HAP-1 (cell line): Measurements from ENCODE around the gene CTNNAL1.

Experiments used
- DNase-seq, 2 experiments: peaks; one replicate each; pipeline ENCODE4 v3.0.0-alpha.2; 2016 to 2020; ENCODE audit warnings: low spot score in 2 of 2
- H3K27me3 ChIP-seq: fragments of 250-450 bp; sonication (Bioruptor Pico); 2 replicates; pipeline ENCODE4 v1.5.1; 2020; ENCODE audit warnings: low read depth, mild to moderate bottlenecking, moderate library complexity
- H3K36me3 ChIP-seq: fragments of 250-450 bp; sonication (Bioruptor Pico); replicated peaks from 2 replicates; pipeline ENCODE4 v1.5.1; 2020; ENCODE audit warnings: mild to moderate bottlenecking
- H3K4me1 ChIP-seq: fragments of 250-450 bp; sonication (Bioruptor Pico); 2 replicates; pipeline ENCODE4 v1.5.1; 2020; ENCODE audit warnings: mild to moderate bottlenecking
- H3K4me3 ChIP-seq: fragments of 250-450 bp; sonication (Bioruptor Pico); 2 replicates; pipeline ENCODE4 v1.5.1; 2020; ENCODE audit warnings: mild to moderate bottlenecking, moderate library complexity
- H3K9me3 ChIP-seq: fragments of 250-450 bp; sonication (Bioruptor Pico); 2 replicates; pipeline ENCODE4 v1.5.1; 2020; ENCODE audit warnings: mild to moderate bottlenecking, moderate library complexity
- in situ Hi-C: fragments of 300-500 bp; cut with MboI; formaldehyde crosslinking; loops from 3 replicates; pipeline ENCODE4 v1.14.3; 2020; ENCODE audit warnings: low sequenced_read_pairs, inconsistent platforms, mixed read lengths

The CTNNAL1 gene

GRCh38 chr9:109037946-109038715 lies 24.8 kb upstream of the CTNNAL1 start:
- Histone ChIP-seq H3K27me3 (no peaks in the 10 kb centered on the region), H3K4me1 (no peaks in the 10 kb centered on the region), H3K9me3 (no peaks in the 10 kb centered on the region), H3K36me3 (peaks cover 53% of the 10 kb centered on the region), H3K4me3 (no peak overlapping the region)
- DNase-seq = no peak
- in situ Hi-C loops = no loop called here

GRCh38 chr9:109036744-109037680 lies 23.7 kb upstream of the CTNNAL1 start:
- Histone ChIP-seq H3K27me3 (no peaks in the 10 kb centered on the region), H3K4me1 (no peaks in the 10 kb centered on the region), H3K4me3 (no peak overlapping the region), H3K9me3 (no peaks in the 10 kb centered on the region), H3K36me3 (peaks cover 56% of the 10 kb centered on the region)
- no peak for DNase-seq
- in situ Hi-C loops = no loop called here

GRCh38 chr9:109035684-109036423 lies 22.6 kb upstream of the CTNNAL1 start:
- Histone ChIP-seq H3K36me3 (peaks cover 63% of the 10 kb centered on the region), H3K9me3 (no peaks in the 10 kb centered on the region), H3K27me3 (no peaks in the 10 kb centered on the region), H3K4me1 (no peaks in the 10 kb centered on the region; the same call in 1 of the 2 replicates), H3K4me3 (no peak overlapping the region)
- DNase-seq = no peak
- in situ Hi-C loops = no loop called here

- Histone ChIP-seq H3K36me3 (peaks cover 63% of the 10 kb centered on the region), H3K4me1 (no peaks in the 10 kb centered on the region; the same call in 1 of the 2 replicates), H3K4me3 (no peak overlapping the region), H3K27me3 (no peaks in the 10 kb centered on the region), H3K9me3 (no peaks in the 10 kb centered on the region)
- no peak for DNase-seq
- in situ Hi-C loops = no loop called here
Observed at GRCh38 chr9:109033941-109034700, 20.8 kb upstream of the CTNNAL1 start.

- H3K9me3 ChIP-seq = no peaks in the 10 kb centered on the region
- H3K4me1 ChIP-seq = peaks cover 3% of the 10 kb centered on the region
- no peak for DNase-seq
- no peak overlapping the region for H3K4me3 ChIP-seq
- peaks cover 43% of the 10 kb centered on the region for H3K36me3 ChIP-seq
- in situ Hi-C loops = no loop called here
- H3K27me3 ChIP-seq = no peaks in the 10 kb centered on the region
Observed at GRCh38 chr9:109031241-109031640, 17.9 kb upstream of the CTNNAL1 start.

- Histone ChIP-seq H3K9me3 (no peaks in the 10 kb centered on the region), H3K4me3 (no peak overlapping the region), H3K27me3 (no peaks in the 10 kb centered on the region), H3K36me3 (peaks cover 35% of the 10 kb centered on the region), H3K4me1 (peaks cover 9% of the 10 kb centered on the region)
- no peak for DNase-seq
- in situ Hi-C loops = no loop called here
Observed at GRCh38 chr9:109030426-109030825, 17.1 kb upstream of the CTNNAL1 start.

- no peak overlapping the region for H3K4me3 ChIP-seq
- in situ Hi-C loops = no loop called here
- no peaks in the 10 kb centered on the region for H3K27me3 ChIP-seq
- H3K9me3 ChIP-seq = no peaks in the 10 kb centered on the region
- DNase-seq = no peak
- peaks cover 21% of the 10 kb centered on the region for H3K36me3 ChIP-seq
- peaks cover 18% of the 10 kb centered on the region for H3K4me1 ChIP-seq
Observed at GRCh38 chr9:109028457-109028856, 15.2 kb upstream of the CTNNAL1 start.

- no peaks in the 10 kb centered on the region for H3K9me3 ChIP-seq
- H3K4me3 ChIP-seq = no peak overlapping the region
- in situ Hi-C loops = no loop called here
- H3K36me3 ChIP-seq = peaks cover 15% of the 10 kb centered on the region
- H3K4me1 ChIP-seq = peaks cover 29% of the 10 kb centered on the region
- no peak for DNase-seq
- H3K27me3 ChIP-seq = no peaks in the 10 kb centered on the region
Observed at GRCh38 chr9:109027176-109027575, 13.9 kb upstream of the CTNNAL1 start.

- in situ Hi-C loops = no loop called here
Observed at GRCh38 chr9:109026306-109026705, 13.0 kb upstream of the CTNNAL1 start.

GRCh38 chr9:109022873-109023272 lies 9.6 kb upstream of the CTNNAL1 start:
- H3K36me3 ChIP-seq = peaks cover 4% of the 10 kb centered on the region; the same call in 1 of the 2 replicates
- DNase-seq = peak; percentile 23 to 89

More at GRCh38 chr9:109026306-109026705, 13.0 kb upstream of the CTNNAL1 start:
- Histone ChIP-seq H3K27me3 (no peaks in the 10 kb centered on the region), H3K36me3 (peaks cover 8% of the 10 kb centered on the region; the same call in 1 of the 2 replicates), H3K4me1 (peaks cover 29% of the 10 kb centered on the region), H3K9me3 (no peaks in the 10 kb centered on the region), H3K4me3 (no peak overlapping the region)
- DNase-seq = peak in 1 of 2 experiments; percentile 44

GRCh38 chr9:109020581-109021511 lies 7.5 kb upstream of the CTNNAL1 start:
- H3K4me1 ChIP-seq = peaks cover 23% of the 10 kb centered on the region
- no peaks in the 10 kb centered on the region for H3K9me3 ChIP-seq
- no peaks in the 10 kb centered on the region for H3K27me3 ChIP-seq
- no peak overlapping the region for H3K4me3 ChIP-seq
- in situ Hi-C loops = no loop called here
- peaks cover 7% of the 10 kb centered on the region; the same call in 1 of the 2 replicates for H3K36me3 ChIP-seq
- DNase-seq = no peak

More at GRCh38 chr9:109022873-109023272, 9.6 kb upstream of the CTNNAL1 start:
- Histone ChIP-seq H3K4me3 (no peak overlapping the region), H3K9me3 (no peaks in the 10 kb centered on the region), H3K4me1 (peaks cover 29% of the 10 kb centered on the region), H3K27me3 (no peaks in the 10 kb centered on the region)
- in situ Hi-C loops = no loop called here

- no peak overlapping the region for H3K4me3 ChIP-seq
- peaks cover 7% of the 10 kb centered on the region; the same call in 1 of the 2 replicates for H3K36me3 ChIP-seq
Observed at GRCh38 chr9:109020113-109020512, 6.8 kb upstream of the CTNNAL1 start.

More at GRCh38 chr9:109020113-109020512, 6.8 kb upstream of the CTNNAL1 start:
- Histone ChIP-seq H3K27me3 (no peaks in the 10 kb centered on the region), H3K4me1 (peaks cover 20% of the 10 kb centered on the region), H3K9me3 (no peaks in the 10 kb centered on the region)
- DNase-seq = no peak
- in situ Hi-C loops = no loop called here
